Upper lobe of left lung (tissue), 6 donors: ENCODE data around the gene KRTAP9-7. TPM values are rescaled to one million over a fixed set of nuclear protein-coding genes. Genes with fewer than 3 reads are reported as not detected.

Experiments used
- ATAC-seq, 2 donors: fragments of 200-7000 bp; cut with Tn5 transposase; one replicate each; pipeline ENCODE4 v1.9.1; 2022; ENCODE audit warnings: mild to moderate bottlenecking in 2 of 2, moderate library complexity in 2 of 2; ENCODE audit not compliant: low FRiP score in 2 of 2
- DNase-seq, 2 donors: peaks; one replicate each; pipeline ENCODE4 v3.0.0-alpha.2; 2019 to 2020
- H3K27ac ChIP-seq, 4 donors: fragments of 200-600 bp; sonication (generic); one replicate each; pipeline ENCODE4 v1.5.1; 2016 to 2019
- H3K27me3 ChIP-seq, 4 donors: fragments of 200-600 bp; sonication (generic); one replicate each; pipeline ENCODE4 v1.5.1; 2017 to 2019
- H3K36me3 ChIP-seq, 4 donors: fragments of 200-600 bp; sonication (generic); one replicate each; pipeline ENCODE4 v1.5.1; 2016 to 2019
- H3K4me1 ChIP-seq, 4 donors: fragments of 200-600 bp; sonication (generic); one replicate each; pipeline ENCODE4 v1.5.1; 2018 to 2019
- H3K4me3 ChIP-seq, 4 donors: fragments of 200-600 bp; sonication (generic); one replicate each; pipeline ENCODE4 v1.5.1; 2017 to 2019; ENCODE audit warnings: mild to moderate bottlenecking in 2 of 4, moderate library complexity in 1 of 4
- H3K9me3 ChIP-seq, 4 donors: fragments of 200-600 bp; sonication (generic); one replicate each; pipeline ENCODE4 v1.5.1; 2018 to 2019
- EP300 ChIP-seq, 4 donors: sonication (generic); formaldehyde crosslinking; IDR thresholded peaks; one replicate each; pipeline ENCODE4 v1.5.1; 2017; ENCODE audit warnings: antibody characterized with exemption in 4 of 4, control low read depth in 2 of 4
- POLR2A ChIP-seq, 4 donors: fragments of 450-650 bp; IDR thresholded peaks; one replicate each; pipeline ENCODE4 v1.5.1; 2016 to 2017; ENCODE audit warnings: antibody characterized with exemption in 4 of 4, mild to moderate bottlenecking in 2 of 4
- POLR2AphosphoS5 ChIP-seq, 2 donors: sonication (generic); formaldehyde crosslinking; IDR thresholded peaks; one replicate each; pipeline ENCODE4 v1.5.1; 2017; ENCODE audit warnings: antibody characterized with exemption in 2 of 2
- WGBS, 2 donors: methylation state at CpG; one replicate each; pipeline ENCODE4 v1.1.5; 2017 to 2018; 5-methylcytosine and 5-hydroxymethylcytosine counted together
- total RNA-seq, 6 donors: library from RNA; depleted of rRNA in 4 of 6; stranded (reverse); fragments of >200 nt in 4 of 6; gene quantifications; one replicate each; pipeline versions ENCODE4 v1.1.0 to v1.2.1, GENCODE V29; 2016 to 2021
- TF ChIP-seq, protein P1 (sequence below), 6 experiments: fragments of 450-650 bp in 4 of 6; fragments of 200-600 bp in 2 of 6; sonication (generic) in 2 of 6; IDR thresholded peaks; one replicate each; pipeline ENCODE4 v1.5.1; 2016 to 2019; ENCODE audit warnings: antibody characterized with exemption in 6 of 6
- donor health status: DM: no; HTN: no; CAD: no; lungs with moderate emphysema.
- donor health status: DM: no; HTN: yes; CAD: no; lungs with severe emphysema.

KRTAP9-7 gene
- total RNA-seq, 6 donors from 2014 or later = not detected

DNA sequence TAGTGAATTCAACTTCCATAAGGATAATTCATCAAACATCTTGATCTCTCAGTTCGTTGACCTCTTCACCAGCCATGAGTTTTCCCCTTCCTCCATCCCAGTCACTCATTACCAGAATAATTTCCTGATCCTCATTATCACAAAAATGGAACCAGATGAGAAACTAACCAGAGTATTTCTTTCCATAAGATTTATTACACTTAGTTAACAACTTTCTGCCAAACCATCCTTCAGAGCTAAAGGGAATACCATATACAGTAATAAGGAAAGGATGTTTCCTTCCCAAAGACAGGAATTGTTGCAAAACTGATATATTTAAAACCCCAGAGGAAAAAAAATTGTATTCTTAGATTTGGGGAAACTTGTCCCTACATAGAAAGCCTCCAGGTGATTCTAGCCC, 18.5 kb downstream of the KRTAP9-7 start:
- Histone ChIP-seq H3K27ac (no peak overlapping the region), H3K4me1 (no peaks in the 10 kb centered on the region), H3K9me3 (no peaks in the 10 kb centered on the region), H3K36me3 (no peaks in the 10 kb centered on the region), H3K4me3 (no peak overlapping the region), H3K27me3 (no peaks in the 10 kb centered on the region)
- 69 to 80% methylated on average over 1 of the region's 1 CpG for WGBS, 2 donors
- TF ChIP-seq EP300 (IDR thresholded peaks at IDR 0.05) (no peak), POLR2A (IDR thresholded peaks at IDR 0.05) (no peak), POLR2AphosphoS5 (IDR thresholded peaks at IDR 0.05) (no peak)
- no peak for ATAC-seq
- no peak for DNase-seq

DNA sequence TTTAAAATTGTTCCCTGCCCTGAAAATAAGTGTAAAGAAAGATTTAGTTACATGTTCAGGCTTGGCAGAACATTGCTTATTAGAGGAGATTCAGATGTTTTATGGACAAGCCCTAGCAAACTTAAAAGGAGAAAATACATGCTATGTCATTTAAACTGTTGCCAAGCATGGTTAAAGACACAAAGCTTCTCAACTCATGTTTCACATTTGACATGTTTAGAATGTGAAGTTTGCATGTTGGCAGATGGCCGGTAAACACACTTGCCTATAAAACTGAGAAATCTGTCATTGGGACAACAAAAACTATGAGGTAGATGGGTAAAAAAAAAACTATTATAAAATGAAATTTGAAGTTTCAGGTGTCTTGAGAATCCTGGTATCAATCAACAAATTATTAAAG, 21.3 kb downstream of the KRTAP9-7 start:
- H3K9me3 ChIP-seq = no peaks in the 10 kb centered on the region
- DNase-seq (no peak), ATAC-seq (no peak)
- H3K27me3 ChIP-seq = no peaks in the 10 kb centered on the region
- H3K27ac ChIP-seq = no peak overlapping the region
- H3K4me1 ChIP-seq = no peaks in the 10 kb centered on the region
- H3K36me3 ChIP-seq = no peaks in the 10 kb centered on the region
- TF ChIP-seq, protein P1, sequence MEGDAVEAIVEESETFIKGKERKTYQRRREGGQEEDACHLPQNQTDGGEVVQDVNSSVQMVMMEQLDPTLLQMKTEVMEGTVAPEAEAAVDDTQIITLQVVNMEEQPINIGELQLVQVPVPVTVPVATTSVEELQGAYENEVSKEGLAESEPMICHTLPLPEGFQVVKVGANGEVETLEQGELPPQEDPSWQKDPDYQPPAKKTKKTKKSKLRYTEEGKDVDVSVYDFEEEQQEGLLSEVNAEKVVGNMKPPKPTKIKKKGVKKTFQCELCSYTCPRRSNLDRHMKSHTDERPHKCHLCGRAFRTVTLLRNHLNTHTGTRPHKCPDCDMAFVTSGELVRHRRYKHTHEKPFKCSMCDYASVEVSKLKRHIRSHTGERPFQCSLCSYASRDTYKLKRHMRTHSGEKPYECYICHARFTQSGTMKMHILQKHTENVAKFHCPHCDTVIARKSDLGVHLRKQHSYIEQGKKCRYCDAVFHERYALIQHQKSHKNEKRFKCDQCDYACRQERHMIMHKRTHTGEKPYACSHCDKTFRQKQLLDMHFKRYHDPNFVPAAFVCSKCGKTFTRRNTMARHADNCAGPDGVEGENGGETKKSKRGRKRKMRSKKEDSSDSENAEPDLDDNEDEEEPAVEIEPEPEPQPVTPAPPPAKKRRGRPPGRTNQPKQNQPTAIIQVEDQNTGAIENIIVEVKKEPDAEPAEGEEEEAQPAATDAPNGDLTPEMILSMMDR (IDR thresholded peaks at IDR 0.05) = no peak
- TF ChIP-seq EP300 (IDR thresholded peaks at IDR 0.05) = no peak
- no peak for TF ChIP-seq POLR2A (IDR thresholded peaks at IDR 0.05)
- TF ChIP-seq POLR2AphosphoS5 (IDR thresholded peaks at IDR 0.05) = no peak
- 53 to 70% methylated on average over 1 of the region's 1 CpG for WGBS, 2 donors
- no peak overlapping the region for H3K4me3 ChIP-seq

DNA sequence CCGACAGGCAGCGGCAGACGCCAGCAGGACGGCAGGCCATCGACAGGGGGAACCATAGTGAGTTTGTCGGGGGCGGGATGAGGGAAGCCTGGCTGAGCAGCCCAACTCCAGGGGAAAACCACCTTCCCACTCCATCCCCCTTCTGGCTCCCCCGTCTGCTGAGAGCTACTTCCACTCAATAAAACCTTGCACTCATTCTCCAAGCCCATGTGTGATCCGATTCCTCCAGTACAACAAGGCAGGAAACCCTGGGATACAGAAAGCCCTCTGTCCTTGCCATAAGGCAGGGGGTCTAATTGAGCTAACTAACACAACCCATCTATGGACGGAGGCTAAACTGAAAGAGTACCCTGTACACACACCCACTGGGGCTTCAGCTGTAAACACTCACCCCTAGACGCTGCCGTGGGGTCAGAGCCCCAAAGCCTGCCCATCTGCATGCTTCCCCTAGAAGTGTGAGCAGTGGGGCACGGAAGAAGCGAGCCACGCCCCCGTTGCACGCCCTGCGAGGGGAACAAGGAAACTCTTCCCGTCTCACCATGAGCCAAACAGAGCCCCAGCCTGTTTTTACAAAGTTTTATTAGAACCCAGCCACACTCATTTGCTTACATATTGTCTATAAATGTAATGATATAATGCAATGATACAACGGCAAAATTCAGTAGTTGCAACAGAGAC, 23.1 kb downstream of the KRTAP9-7 start:
- WGBS, 2 donors = 90 to 93% methylated on average over 20 of the region's 20 CpGs
- Histone ChIP-seq H3K4me3 (no peak overlapping the region), H3K27me3 (no peaks in the 10 kb centered on the region), H3K9me3 (no peaks in the 10 kb centered on the region), H3K4me1 (no peaks in the 10 kb centered on the region), H3K27ac (no peak overlapping the region), H3K36me3 (no peaks in the 10 kb centered on the region)
- peak in 1 of 2 donors; percentile 50 for DNase-seq
- TF ChIP-seq EP300 (IDR thresholded peaks at IDR 0.05) (no peak), POLR2AphosphoS5 (IDR thresholded peaks at IDR 0.05) (no peak), POLR2A (IDR thresholded peaks at IDR 0.05) (no peak)
- TF ChIP-seq, protein P1 (IDR thresholded peaks at IDR 0.05) = no peak
- no peak for ATAC-seq

DNA sequence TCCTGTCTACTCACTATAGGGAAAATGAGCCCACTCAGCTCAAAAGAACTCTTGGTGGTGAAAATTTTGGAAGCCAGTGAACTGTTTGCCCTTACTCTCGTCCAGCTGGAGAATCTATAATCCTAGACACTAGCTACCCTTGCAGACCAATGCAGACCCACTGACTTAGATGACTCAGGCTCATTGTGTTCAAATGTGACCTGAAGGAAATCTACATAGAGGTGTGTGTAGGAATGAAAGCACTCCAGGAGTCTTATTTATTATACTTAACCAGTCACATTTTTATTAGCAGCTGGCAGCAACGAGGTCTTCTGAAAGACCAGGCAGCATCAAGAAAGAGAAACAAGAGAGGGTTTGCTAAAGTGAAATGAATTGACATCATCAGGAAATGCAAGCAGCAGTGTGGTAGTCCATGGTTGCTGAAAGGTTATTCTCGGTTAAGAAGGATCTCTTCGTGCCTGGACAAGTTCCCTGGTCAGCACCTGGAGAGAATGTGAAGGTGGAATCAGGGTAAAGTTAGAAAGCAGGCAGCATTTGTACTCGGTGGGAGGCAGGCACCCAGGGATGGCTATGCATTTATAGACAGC, 25.8 kb downstream of the KRTAP9-7 start:
- no peaks in the 10 kb centered on the region for H3K9me3 ChIP-seq
- TF ChIP-seq POLR2AphosphoS5 (IDR thresholded peaks at IDR 0.05) = no peak
- no peak for TF ChIP-seq POLR2A (IDR thresholded peaks at IDR 0.05)
- no peak for TF ChIP-seq EP300 (IDR thresholded peaks at IDR 0.05)
- TF ChIP-seq, protein P1 (IDR thresholded peaks at IDR 0.05) = no peak
- H3K36me3 ChIP-seq = no peaks in the 10 kb centered on the region
- WGBS, 2 donors = 71 to 76% methylated on average over 5 of the region's 5 CpGs
- DNase-seq = no peak
- no peaks in the 10 kb centered on the region for H3K4me1 ChIP-seq
- no peaks in the 10 kb centered on the region for H3K27me3 ChIP-seq
- no peak for ATAC-seq
- H3K27ac ChIP-seq = no peak overlapping the region
- no peak overlapping the region for H3K4me3 ChIP-seq

DNA sequence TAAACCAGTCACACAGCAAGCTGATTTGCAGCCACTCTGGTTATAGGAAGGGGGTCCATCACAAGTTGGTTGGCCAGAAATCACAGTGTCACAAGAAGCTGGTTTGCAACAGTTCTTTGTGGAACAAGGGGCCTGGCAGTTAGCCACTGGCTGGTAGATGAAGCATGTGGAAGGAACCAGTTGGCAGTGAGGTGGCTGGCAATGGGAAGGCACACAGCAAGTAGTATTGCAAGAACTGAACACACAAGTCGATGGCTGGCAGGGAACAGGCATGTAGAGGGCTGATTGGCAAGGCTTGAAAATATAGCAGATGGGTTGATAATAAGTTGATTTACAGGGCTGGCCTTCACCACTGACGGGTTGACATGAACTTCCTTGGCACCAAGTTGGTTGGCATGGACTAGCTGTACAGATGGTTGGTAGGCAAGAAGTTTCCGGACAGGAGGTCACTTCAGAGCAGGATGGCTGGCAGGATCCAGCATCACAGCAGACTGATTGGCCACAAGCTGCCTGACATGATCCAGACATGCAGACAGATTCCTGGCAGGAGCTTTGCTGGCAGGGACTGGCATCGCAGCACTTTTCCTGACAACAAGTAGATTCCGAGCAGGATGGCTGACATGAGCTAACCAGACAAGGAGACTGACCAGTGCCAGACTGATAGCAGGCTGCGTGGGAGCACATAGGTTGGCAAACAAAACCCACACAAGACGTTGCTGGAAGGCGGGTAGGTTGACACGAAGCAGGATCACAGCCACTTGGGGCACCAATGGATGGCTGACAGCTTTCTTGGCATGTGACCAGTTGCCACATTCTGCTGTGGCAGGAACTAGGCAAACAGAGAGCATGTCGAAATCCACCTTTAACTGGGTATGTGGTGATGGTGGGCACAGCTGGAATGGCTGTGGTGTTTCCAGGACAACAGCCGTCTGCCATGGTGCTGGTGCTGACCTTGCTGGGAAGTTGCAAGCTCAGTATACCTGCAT, 26.7 kb downstream of the KRTAP9-7 start, which contains the start of gene KRTAP29-1:
Gene KRTAP29-1, minus strand, starts transcription at position 936 of the 986 bp plus-strand sequence. Its CDS starts 0 bp downstream, at position 936.
- no peaks in the 10 kb centered on the region for H3K27me3 ChIP-seq
- no peaks in the 10 kb centered on the region for H3K4me1 ChIP-seq
- DNase-seq = no peak
- no peak for ATAC-seq
- TF ChIP-seq POLR2A (IDR thresholded peaks at IDR 0.05) (no peak), EP300 (IDR thresholded peaks at IDR 0.05) (no peak), POLR2AphosphoS5 (IDR thresholded peaks at IDR 0.05) (no peak)
- TF ChIP-seq, protein P1 (IDR thresholded peaks at IDR 0.05) = no peak
- H3K36me3 ChIP-seq = no peaks in the 10 kb centered on the region
- H3K9me3 ChIP-seq = no peaks in the 10 kb centered on the region
- no peak within 1 kb of the TSS for H3K27ac ChIP-seq
- 55 to 63% methylated on average over 9 to 11 of the region's 11 CpGs for WGBS, 2 donors
- H3K4me3 ChIP-seq = no peak within 1 kb of the TSS
